Left ventricle myocardium inferior (tissue), 1 donor: ENCODE data around the gene VAV2. TPM values are rescaled to one million over a fixed set of nuclear protein-coding genes. Genes with fewer than 3 reads are reported as not detected.

Experiments
- DNase-seq: peaks from one replicate; pipeline ENCODE4 v3.0.0-alpha.2; 2020
- H3K27ac ChIP-seq: fragments of 200-600 bp; replicated peaks from 2 replicates; pipeline ENCODE4 v1.8.0; 2021
- H3K27me3 ChIP-seq: fragments of 200-600 bp; 2 replicates; pipeline ENCODE4 v1.8.0; 2021; ENCODE audit warnings: low read depth
- H3K36me3 ChIP-seq: fragments of 200-600 bp; 2 replicates; pipeline ENCODE4 v1.8.0; 2021
- H3K4me1 ChIP-seq: fragments of 200-600 bp; 2 replicates; pipeline ENCODE4 v1.8.0; 2021
- H3K4me3 ChIP-seq: fragments of 200-600 bp; 2 replicates; pipeline ENCODE4 v1.8.0; 2021; ENCODE audit warnings: mild to moderate bottlenecking, moderate library complexity
- H3K9me3 ChIP-seq: fragments of 200-600 bp; replicated peaks from 2 replicates; pipeline ENCODE4 v1.8.0; 2021
- intact Hi-C: fragments of 100-400 bp; cut with micrococcal nuclease; formaldehyde crosslinking; loops from one replicate; pipeline ENCODE4 v1.11.0; 2022
- total RNA-seq: library from RNA; stranded (reverse); fragmentation: NEBNext Ultra II Directional; extraction: Animal tissue kit (Norgen Biotek cat#: 25700); gene quantifications from one replicate; pipeline ENCODE4 v1.2.1, GENCODE V29; 2021
- TF ChIP-seq, protein P1 (sequence below): fragments of 200-600 bp; IDR thresholded peaks from 2 replicates; pipeline ENCODE4 v1.8.0; 2021; ENCODE audit warnings: antibody characterized with exemption, mild to moderate bottlenecking, borderline replicate concordance
- donor health status: DM: no; HTN: yes; CAD: no; lungs with severe emphysema.

Gene VAV2
- total RNA-seq, 1 donor from 2014 or later = 4.1 TPM

- no peak for DNase-seq
- H3K36me3 ChIP-seq = no peaks in the 10 kb centered on the region
- intact Hi-C loops = no loop called here
- H3K4me3 ChIP-seq = no peak overlapping the region
- no peaks in the 10 kb centered on the region for H3K9me3 ChIP-seq
- H3K27me3 ChIP-seq = no peaks in the 10 kb centered on the region
- H3K27ac ChIP-seq = no peak overlapping the region
- peaks cover 17% of the 10 kb centered on the region for H3K4me1 ChIP-seq
- TF ChIP-seq, protein P1, sequence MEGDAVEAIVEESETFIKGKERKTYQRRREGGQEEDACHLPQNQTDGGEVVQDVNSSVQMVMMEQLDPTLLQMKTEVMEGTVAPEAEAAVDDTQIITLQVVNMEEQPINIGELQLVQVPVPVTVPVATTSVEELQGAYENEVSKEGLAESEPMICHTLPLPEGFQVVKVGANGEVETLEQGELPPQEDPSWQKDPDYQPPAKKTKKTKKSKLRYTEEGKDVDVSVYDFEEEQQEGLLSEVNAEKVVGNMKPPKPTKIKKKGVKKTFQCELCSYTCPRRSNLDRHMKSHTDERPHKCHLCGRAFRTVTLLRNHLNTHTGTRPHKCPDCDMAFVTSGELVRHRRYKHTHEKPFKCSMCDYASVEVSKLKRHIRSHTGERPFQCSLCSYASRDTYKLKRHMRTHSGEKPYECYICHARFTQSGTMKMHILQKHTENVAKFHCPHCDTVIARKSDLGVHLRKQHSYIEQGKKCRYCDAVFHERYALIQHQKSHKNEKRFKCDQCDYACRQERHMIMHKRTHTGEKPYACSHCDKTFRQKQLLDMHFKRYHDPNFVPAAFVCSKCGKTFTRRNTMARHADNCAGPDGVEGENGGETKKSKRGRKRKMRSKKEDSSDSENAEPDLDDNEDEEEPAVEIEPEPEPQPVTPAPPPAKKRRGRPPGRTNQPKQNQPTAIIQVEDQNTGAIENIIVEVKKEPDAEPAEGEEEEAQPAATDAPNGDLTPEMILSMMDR = no peak
Measured at GRCh38 chr9:133832877-133833276, 159.2 kb downstream of the VAV2 start.

- TF ChIP-seq, protein P1 = no peak
- no peak overlapping the region for H3K4me3 ChIP-seq
- intact Hi-C loops = no loop called here
Measured at GRCh38 chr9:133830711-133831110, 161.4 kb downstream of the VAV2 start.

DNA sequence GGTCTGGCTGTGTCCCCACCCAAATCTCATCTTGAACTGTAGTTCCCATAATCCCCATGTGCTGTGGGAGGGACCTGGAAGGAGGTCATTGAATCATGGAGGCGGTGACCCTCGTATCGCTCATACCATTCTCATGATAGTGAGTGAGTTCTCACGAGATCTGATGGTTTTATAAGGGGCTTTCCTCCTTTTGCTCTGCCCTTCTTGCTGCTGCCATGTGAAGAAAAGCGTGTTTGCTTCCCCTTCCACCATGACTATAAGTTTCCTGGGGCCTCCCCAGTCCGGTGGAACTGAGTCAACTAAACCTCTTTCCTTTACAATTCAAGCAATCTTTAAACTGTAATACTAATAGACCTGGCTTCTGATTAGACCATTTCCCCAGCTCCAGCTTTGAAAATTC is 161.8 kb downstream of the VAV2 start:
- no peak for DNase-seq
- peaks cover 21% of the 10 kb centered on the region for H3K4me1 ChIP-seq
- H3K27ac ChIP-seq = no peak overlapping the region
- no peaks in the 10 kb centered on the region for H3K27me3 ChIP-seq
- TF ChIP-seq, protein P1 = no peak
- intact Hi-C loops = no loop called here
- no peaks in the 10 kb centered on the region for H3K36me3 ChIP-seq
- H3K4me3 ChIP-seq = no peak overlapping the region
- H3K9me3 ChIP-seq = no peaks in the 10 kb centered on the region

More at GRCh38 chr9:133830711-133831110, 161.4 kb downstream of the VAV2 start:
- H3K36me3 ChIP-seq = no peaks in the 10 kb centered on the region
- no peak overlapping the region for H3K27ac ChIP-seq
- no peaks in the 10 kb centered on the region for H3K9me3 ChIP-seq
- DNase-seq = no peak
- H3K27me3 ChIP-seq = no peaks in the 10 kb centered on the region
- H3K4me1 ChIP-seq = peaks cover 25% of the 10 kb centered on the region

GRCh38 chr9:133828338-133828997 is 163.7 kb downstream of the VAV2 start:
- intact Hi-C loops = no loop called here
- no peaks in the 10 kb centered on the region for H3K9me3 ChIP-seq
- DNase-seq = no peak

DNA sequence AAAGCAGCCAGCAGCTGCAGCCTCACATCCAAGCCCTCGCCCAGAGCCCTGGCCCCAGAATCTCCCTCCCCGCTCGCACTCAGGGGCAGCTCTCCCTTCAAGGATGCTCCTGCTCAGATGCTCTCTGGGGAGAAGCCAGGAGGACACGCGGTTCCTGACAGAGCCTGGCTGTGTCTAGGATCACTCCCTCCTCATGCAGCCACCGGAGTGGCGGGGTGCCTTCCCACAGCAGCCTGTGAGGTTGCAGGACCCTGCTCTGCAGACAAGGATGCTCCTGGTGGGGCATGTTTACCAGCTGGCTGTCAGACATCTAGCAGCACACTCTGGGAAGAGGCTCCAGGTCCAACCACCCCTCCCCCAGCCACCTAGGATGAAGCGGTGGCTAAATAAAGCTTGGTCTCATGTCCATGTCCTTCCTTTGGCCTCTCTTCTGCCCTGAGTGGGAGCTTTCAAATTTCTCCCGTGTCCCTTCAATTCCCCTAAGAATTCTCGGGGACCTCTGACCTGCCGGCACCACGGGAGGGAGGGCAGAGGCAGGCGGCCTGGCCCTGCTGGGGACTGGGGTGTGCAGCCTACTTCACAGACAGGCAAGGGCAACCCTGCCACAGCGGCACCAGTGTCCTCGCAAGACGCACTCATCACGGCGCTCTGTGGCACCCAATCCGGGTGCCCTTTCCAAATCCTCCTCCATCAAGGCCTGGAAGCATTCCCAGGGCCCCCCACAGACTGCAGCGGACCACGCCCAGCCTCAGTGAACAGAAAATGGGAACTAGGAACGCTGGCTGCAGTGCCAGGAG is 165.6 kb downstream of the VAV2 start:
- Histone ChIP-seq H3K9me3 (no peaks in the 10 kb centered on the region), H3K27ac (no peak overlapping the region), H3K4me3 (no peak overlapping the region), H3K4me1 (peaks cover 9% of the 10 kb centered on the region), H3K36me3 (no peaks in the 10 kb centered on the region), H3K27me3 (no peaks in the 10 kb centered on the region)
- TF ChIP-seq, protein P1 = no peak
- DNase-seq = no peak
- intact Hi-C loops = no loop called here

More at GRCh38 chr9:133828338-133828997, 163.7 kb downstream of the VAV2 start:
- Histone ChIP-seq H3K36me3 (no peaks in the 10 kb centered on the region), H3K4me3 (no peak overlapping the region), H3K27me3 (no peaks in the 10 kb centered on the region), H3K27ac (no peak overlapping the region), H3K4me1 (peaks cover 9% of the 10 kb centered on the region)
- TF ChIP-seq, protein P1 = no peak
